ENCODE results near the gene MCMBP.

DNA sequence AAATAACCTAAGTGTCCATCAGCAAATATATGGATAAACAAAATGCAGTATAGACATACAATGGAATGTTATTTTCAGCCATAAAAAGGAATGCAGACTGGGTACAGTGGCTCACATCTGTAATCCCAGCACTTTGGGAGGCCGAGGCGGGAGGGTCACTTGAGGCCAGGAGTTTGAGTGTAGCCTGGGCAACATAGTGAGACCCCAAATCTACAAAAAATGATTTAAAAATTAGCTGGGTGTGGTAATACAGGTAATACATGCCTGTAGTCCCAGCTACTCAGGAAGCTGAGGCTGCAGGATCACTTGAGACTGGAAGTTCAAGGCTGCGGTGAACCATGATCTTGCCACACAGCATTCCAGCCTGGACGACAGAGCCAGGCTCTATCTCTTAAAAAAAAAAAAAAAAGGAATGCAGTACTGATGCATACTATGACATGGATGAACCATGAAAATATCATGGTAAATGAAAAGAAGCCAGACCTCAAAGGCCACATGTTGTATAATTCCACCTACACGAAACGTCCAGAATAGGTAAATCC is 6.9 kb downstream of the MCMBP start:
- no peak for TF ChIP-seq EZH2phosphoT487 (IDR thresholded peaks at IDR 0.05; ENCODE audit: borderline replicate concordance, low read depth, low read length)
- TF ChIP-seq, protein P1, sequence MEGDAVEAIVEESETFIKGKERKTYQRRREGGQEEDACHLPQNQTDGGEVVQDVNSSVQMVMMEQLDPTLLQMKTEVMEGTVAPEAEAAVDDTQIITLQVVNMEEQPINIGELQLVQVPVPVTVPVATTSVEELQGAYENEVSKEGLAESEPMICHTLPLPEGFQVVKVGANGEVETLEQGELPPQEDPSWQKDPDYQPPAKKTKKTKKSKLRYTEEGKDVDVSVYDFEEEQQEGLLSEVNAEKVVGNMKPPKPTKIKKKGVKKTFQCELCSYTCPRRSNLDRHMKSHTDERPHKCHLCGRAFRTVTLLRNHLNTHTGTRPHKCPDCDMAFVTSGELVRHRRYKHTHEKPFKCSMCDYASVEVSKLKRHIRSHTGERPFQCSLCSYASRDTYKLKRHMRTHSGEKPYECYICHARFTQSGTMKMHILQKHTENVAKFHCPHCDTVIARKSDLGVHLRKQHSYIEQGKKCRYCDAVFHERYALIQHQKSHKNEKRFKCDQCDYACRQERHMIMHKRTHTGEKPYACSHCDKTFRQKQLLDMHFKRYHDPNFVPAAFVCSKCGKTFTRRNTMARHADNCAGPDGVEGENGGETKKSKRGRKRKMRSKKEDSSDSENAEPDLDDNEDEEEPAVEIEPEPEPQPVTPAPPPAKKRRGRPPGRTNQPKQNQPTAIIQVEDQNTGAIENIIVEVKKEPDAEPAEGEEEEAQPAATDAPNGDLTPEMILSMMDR (conservative IDR thresholded peaks at IDR 0.05; ENCODE audit: low read length), result no peak
